IMR-90 (cell line): ENCODE results near the gene NUB1. TPM values are rescaled to one million over a fixed set of nuclear protein-coding genes. Genes with fewer than 3 reads are reported as not detected.

Source experiments
- ATAC-seq: fragments of 200-7000 bp; cut with Tn5 transposase; 2 replicates; pipeline ENCODE4 v1.9.1; 2020; ENCODE audit warnings: low read depth, mild to moderate bottlenecking, moderate library complexity
- BruUV-seq: library from RNA; stranded (reverse); fragments of 400-500 nt; replicated peaks from 2 replicates; lab custom pipeline; 2021; lab: Mats Ljungman, UMichigan
- CTCF ChIA-PET: fragments of 300-600 bp; formaldehyde crosslinking; extraction: SDS; loops from one replicate; lab custom pipeline; 2021; ENCODE audit warnings: antibody characterized with exemption; lab: Yijun Ruan, JAX
- POLR2A ChIA-PET: fragments of 300-600 bp; sonication (Branson Sonifier 250); formaldehyde crosslinking; loops from one replicate; lab custom pipeline; 2022; ENCODE audit warnings: antibody characterized with exemption; ENCODE audit not compliant: unreplicated experiment; lab: Charles Lee
- DNase-seq: peaks from one replicate; pipeline ENCODE4 v3.0.0; 2013
- H2AFZ ChIP-seq: replicated peaks from 2 replicates; pipeline ENCODE3; 2013; ENCODE audit warnings: low read length, mild to moderate bottlenecking; ENCODE audit not compliant: poor library complexity
- H2AK5ac ChIP-seq: 2 replicates; pipeline ENCODE4 v1.6.1; 2013; ENCODE audit warnings: low read depth, low read length, inconsistent platforms
- H2AK9ac ChIP-seq: replicated peaks from 2 replicates; pipeline ENCODE3; 2013; ENCODE audit warnings: mild to moderate bottlenecking, low read depth, low read length, moderate library complexity; ENCODE audit not compliant: poor library complexity
- H2BK120ac ChIP-seq: 2 replicates; pipeline ENCODE4 v1.6.1; 2013; ENCODE audit warnings: low read depth, low read length, inconsistent platforms
- H2BK15ac ChIP-seq: 3 replicates; pipeline ENCODE4 v1.6.1; 2013; ENCODE audit warnings: low read depth, low read length, inconsistent platforms
- H2BK20ac ChIP-seq: 2 replicates; pipeline ENCODE4 v1.6.1; 2013; ENCODE audit warnings: low read depth, mild to moderate bottlenecking, inconsistent platforms, low read length, moderate library complexity
- H2BK5ac ChIP-seq: 2 replicates; pipeline ENCODE4 v1.6.1; 2013; ENCODE audit warnings: mild to moderate bottlenecking, low read depth, low read length, inconsistent platforms; ENCODE audit not compliant: poor library complexity, severe bottlenecking
- H3K14ac ChIP-seq: replicated peaks from 2 replicates; pipeline ENCODE4 v1.6.1; 2013; ENCODE audit warnings: low read depth, low read length, inconsistent platforms
- H3K18ac ChIP-seq: 2 replicates; pipeline ENCODE4 v1.6.1; 2013; ENCODE audit warnings: low read depth, low read length, control low read depth
- H3K23ac ChIP-seq: 2 replicates; pipeline ENCODE4 v1.6.1; 2013; ENCODE audit warnings: low read depth, low read length, inconsistent platforms
- H3K27ac ChIP-seq: 2 replicates; pipeline ENCODE4 v1.5.1; 2013; ENCODE audit warnings: mild to moderate bottlenecking, control low read depth, low read length; ENCODE audit not compliant: insufficient read depth
- H3K27me3 ChIP-seq: 2 replicates; pipeline ENCODE4 v1.6.1; 2013; ENCODE audit warnings: low read length; ENCODE audit not compliant: control insufficient read depth, insufficient read depth
- H3K36me3 ChIP-seq: 2 replicates; pipeline ENCODE4 v1.6.1; 2013; ENCODE audit warnings: low read length, mixed read lengths; ENCODE audit not compliant: control insufficient read depth, insufficient read depth
- H3K4ac ChIP-seq: 2 replicates; pipeline ENCODE4 v1.6.1; 2013; ENCODE audit warnings: low read depth, low read length, inconsistent platforms
- H3K4me1 ChIP-seq: 2 replicates; pipeline ENCODE4 v1.6.1; 2013; ENCODE audit warnings: low read length, mixed read lengths; ENCODE audit not compliant: control insufficient read depth, insufficient read depth
- H3K4me2 ChIP-seq: 2 replicates; pipeline ENCODE4 v1.6.1; 2013; ENCODE audit warnings: low read depth, mild to moderate bottlenecking, control low read depth, low read length, moderate library complexity
- H3K4me3 ChIP-seq: 2 replicates; pipeline ENCODE4 v1.5.1; 2013; ENCODE audit warnings: low read depth, mild to moderate bottlenecking, control low read depth, low read length, moderate library complexity; ENCODE audit not compliant: insufficient read depth
- H3K56ac ChIP-seq: 2 replicates; pipeline ENCODE4 v1.6.1; 2013; ENCODE audit warnings: low read length, inconsistent platforms; ENCODE audit not compliant: insufficient read depth; ENCODE audit errors: extremely low read depth
- H3K79me1 ChIP-seq, 2 experiments: 2 replicates each; pipeline ENCODE4 v1.6.1; 2013; ENCODE audit warnings: low read length in 2 of 2, inconsistent platforms in 1 of 2, low read depth in 1 of 2
- H3K9ac ChIP-seq: 2 replicates; pipeline ENCODE4 v1.6.1; 2013; ENCODE audit warnings: low read depth, low read length, control low read depth
- H3K9me1 ChIP-seq: 2 replicates; pipeline ENCODE4 v1.6.1; 2013; ENCODE audit warnings: low read length, inconsistent platforms; ENCODE audit not compliant: insufficient read depth
- H3K9me3 ChIP-seq: 2 replicates; pipeline ENCODE4 v1.6.1; 2013; ENCODE audit warnings: low read length; ENCODE audit not compliant: control insufficient read depth, insufficient read depth
- H4K20me1 ChIP-seq: 2 replicates; pipeline ENCODE4 v1.6.1; 2013; ENCODE audit warnings: low read length, inconsistent platforms; ENCODE audit not compliant: insufficient read depth
- H4K5ac ChIP-seq: 2 replicates; pipeline ENCODE4 v1.6.1; 2013; ENCODE audit warnings: mild to moderate bottlenecking, low read depth, low read length, control low read depth
- H4K8ac ChIP-seq, 2 experiments: 2 replicates each; pipeline ENCODE4 v1.6.1; 2013; ENCODE audit warnings: low read depth in 2 of 2, low read length in 2 of 2, control low read depth in 1 of 2, inconsistent platforms in 1 of 2
- H4K91ac ChIP-seq: 2 replicates; pipeline ENCODE4 v1.6.1; 2013; ENCODE audit warnings: low read depth, low read length, inconsistent platforms; ENCODE audit not compliant: insufficient read depth
- BHLHE40 ChIP-seq: fragments of 150-350 bp; IDR thresholded peaks from 2 replicates; pipeline ENCODE4 v1.6.1; 2016; ENCODE audit warnings: mild to moderate bottlenecking, low read depth, low read length
- CHD1 ChIP-seq: IDR thresholded peaks from 2 replicates; pipeline ENCODE4 v1.6.1; 2012; ENCODE audit warnings: low read depth, low read length, improper control_type of control experiment
- CTCF ChIP-seq: conservative IDR thresholded peaks from 2 replicates; pipeline ENCODE4 v1.5.1; 2012; ENCODE audit warnings: mild to moderate bottlenecking, low read depth, low read length, improper control_type of control experiment
- ELK1 ChIP-seq: fragments of 150-350 bp; IDR thresholded peaks from 2 replicates; pipeline ENCODE4 v1.6.1; 2016; ENCODE audit warnings: low read depth, mild to moderate bottlenecking, low read length, moderate library complexity, borderline replicate concordance
- FOS ChIP-seq: fragments of 150-350 bp; IDR thresholded peaks from 2 replicates; pipeline ENCODE4 v1.6.1; 2016; ENCODE audit warnings: low read depth, low read length
- MAZ ChIP-seq: IDR thresholded peaks from 2 replicates; pipeline ENCODE4 v1.6.1; 2012; ENCODE audit warnings: low read depth, mild to moderate bottlenecking, low read length, improper control_type of control experiment, moderate library complexity, borderline replicate concordance
- MXI1 ChIP-seq: IDR thresholded peaks from 2 replicates; pipeline ENCODE4 v1.6.1; 2012; ENCODE audit warnings: low read depth, mild to moderate bottlenecking, low read length, moderate library complexity, borderline replicate concordance
- RAD21 ChIP-seq: IDR thresholded peaks from 2 replicates; pipeline ENCODE4 v1.6.1; 2012; ENCODE audit warnings: low read length, improper control_type of control experiment
- RCOR1 ChIP-seq: IDR thresholded peaks from 2 replicates; pipeline ENCODE4 v1.6.1; 2012; ENCODE audit warnings: mild to moderate bottlenecking, low read length, improper control_type of control experiment; ENCODE audit not compliant: insufficient replicate concordance
- RFX5 ChIP-seq: IDR thresholded peaks from 2 replicates; pipeline ENCODE4 v1.8.0; 2012; ENCODE audit warnings: low read depth, mild to moderate bottlenecking, low read length, moderate library complexity
- SMC3 ChIP-seq: fragments of 150-350 bp; IDR thresholded peaks from 2 replicates; pipeline ENCODE4 v1.6.1; 2016; ENCODE audit warnings: low read depth, mild to moderate bottlenecking, antibody characterized with exemption, low read length, moderate library complexity
- USF2 ChIP-seq: fragments of 150-350 bp; IDR thresholded peaks from 2 replicates; pipeline ENCODE4 v1.6.1; 2017; ENCODE audit warnings: mild to moderate bottlenecking, antibody characterized with exemption, low read length, low read depth
- WGBS, 2 experiments: methylation state at CpG; one replicate each; pipeline versions ENCODE4 v1.1.5 to v1.1.7; 2013; ENCODE audit warnings: missing lambda C conversion rate in 2 of 2; ENCODE audit not compliant: insufficient read length in 1 of 2; ENCODE audit errors: extremely low coverage in 2 of 2; 5-methylcytosine and 5-hydroxymethylcytosine counted together
- dilution Hi-C: fragments of 300-500 bp; cut with HindIII; formaldehyde crosslinking; loops from one replicate; pipeline ENCODE4 v1.14.3; 2018; ENCODE audit warnings: low sequenced_read_pairs; ENCODE audit not compliant: unreplicated experiment
- in situ Hi-C: fragments of 300-500 bp; cut with MboI; formaldehyde crosslinking; loops from 3 replicates; pipeline ENCODE4 v1.14.3; 2019; ENCODE audit warnings: low sequenced_read_pairs, inconsistent platforms, mixed read lengths
- intact Hi-C: fragments of 100-400 bp; cut with micrococcal nuclease; formaldehyde crosslinking; loops from 2 replicates; pipeline ENCODE4 v1.10.0; 2022
- polyA plus RNA-seq, 3 experiments: library from polyadenylated mRNA; depleted of rRNA; stranded (reverse); fragments of >200 nt; gene quantifications; 2 replicates each; pipeline ENCODE4 v1.2.3, GENCODE V29; 2012; ENCODE audit warnings: low replicate concordance in 1 of 3
- total RNA-seq: library from RNA; depleted of rRNA; stranded (reverse); fragments of >200 nt; gene quantifications from 2 replicates; pipeline ENCODE4 v1.2.3, GENCODE V29; 2012

NUB1 gene
- total and polyA plus RNA-seq, 2 of the 4 experiments (the other 2 are of a cell fraction), result 20.1 to 29.7 TPM

GRCh38 chr7:151345576-151346469, 4.2 kb downstream of the NUB1 start (continued):
- TF ChIP-seq RCOR1, result no peak

- Histone ChIP-seq H3K18ac (no peak overlapping the region), H2BK20ac (no peak overlapping the region), H4K8ac (no peak overlapping the region), H3K4me3 (no peak overlapping the region), H2AK9ac (no peak overlapping the region), H3K4ac (no peak overlapping the region), H3K79me1 (peaks cover 17 to 33% of the 10 kb centered on the region in 2 experiments), H2BK5ac (no peak overlapping the region), H3K23ac (no peak overlapping the region), H3K4me1 (peaks cover 2% of the 10 kb centered on the region), H3K36me3 (peaks cover 29% of the 10 kb centered on the region), H2BK15ac (no peak overlapping the region), H4K20me1 (no peaks in the 10 kb centered on the region; the same call in 1 of the 2 replicates), H3K14ac (no peak overlapping the region), H3K4me2 (no peak overlapping the region), H4K5ac (no peak overlapping the region), H3K9me3 (no peaks in the 10 kb centered on the region), H3K27me3 (no peaks in the 10 kb centered on the region), H4K91ac (no peak overlapping the region), H3K9ac (no peak overlapping the region), H2AFZ (no peak overlapping the region), H3K9me1 (peaks cover 3% of the 10 kb centered on the region; the same call in 1 of the 2 replicates), H2BK120ac (no peak overlapping the region), H2AK5ac (no peak overlapping the region), H3K56ac (no peak overlapping the region), H3K27ac (no peak overlapping the region)
- no TSS peak for BruUV-seq
- TF ChIP-seq RAD21 (no peak), SMC3 (no peak), RFX5 (no peak), USF2 (no peak), CHD1 (no peak), CTCF (no peak), MAZ (no peak), FOS (no peak), MXI1 (no peak), ELK1 (no peak), BHLHE40 (no peak), RCOR1 (no peak)
- in situ Hi-C loops (no loop called here), dilution Hi-C loops (no loop called here), intact Hi-C loops (no loop called here)
- ChIA-PET CTCF (no interaction called here), POLR2A (no interaction called here)
- DNase-seq, result no peak
- no CpG with 5 or more reads among the region's 2 CpGs for WGBS, 2 experiments
- ATAC-seq, result no peak
These were observed 4.8 kb downstream of the NUB1 start for GRCh38 chr7:151346470-151346769.
